ENCODE results near the gene RGS5.

Gene RGS5

DNA sequence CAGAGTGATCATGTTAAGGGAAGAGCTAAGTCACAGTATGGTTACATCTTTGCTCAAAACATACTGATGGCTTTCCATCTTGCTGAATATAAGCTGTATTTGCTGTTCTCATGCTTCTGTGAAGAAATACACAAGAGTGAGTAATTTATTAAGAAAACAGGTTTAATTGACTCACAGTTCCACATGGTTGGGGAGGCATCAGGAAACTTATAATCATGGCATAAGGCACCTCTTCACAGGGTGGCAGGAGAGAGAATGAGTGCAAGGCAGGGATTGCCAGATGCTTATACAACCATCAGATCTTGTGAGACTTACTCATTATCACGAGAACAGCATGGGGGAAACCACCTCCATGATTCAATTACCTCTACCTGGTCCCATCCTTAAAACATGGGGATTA, 24.4 kb upstream of the RGS5 start:
- no peak overlapping the region for H3K9ac ChIP-seq (ENCODE audit: low read depth in 1 of 2, low read length in 2 of 2)
- H3K9me3 ChIP-seq (ENCODE audit: control insufficient read depth in 1 of 2, low read length in 2 of 2), result no peaks in the 10 kb centered on the region
- H3K27ac ChIP-seq (ENCODE audit: low read depth, low read length), result no peak overlapping the region
- H3K36me3 ChIP-seq (ENCODE audit: control insufficient read depth in 1 of 2, insufficient read depth in 2 of 2, low read length in 2 of 2), result no peaks in the 10 kb centered on the region
- no peak overlapping the region for H3K4me3 ChIP-seq (ENCODE audit: low read depth in 1 of 2, low read length in 2 of 2)
- H3K27me3 ChIP-seq (ENCODE audit: control insufficient read depth in 1 of 2, insufficient read depth in 2 of 2, low read length in 2 of 2), result no peaks in the 10 kb centered on the region
- H3K4me1 ChIP-seq (ENCODE audit: control insufficient read depth in 1 of 2, insufficient read depth in 2 of 2, low read length in 2 of 2), result no peaks in the 10 kb centered on the region

DNA sequence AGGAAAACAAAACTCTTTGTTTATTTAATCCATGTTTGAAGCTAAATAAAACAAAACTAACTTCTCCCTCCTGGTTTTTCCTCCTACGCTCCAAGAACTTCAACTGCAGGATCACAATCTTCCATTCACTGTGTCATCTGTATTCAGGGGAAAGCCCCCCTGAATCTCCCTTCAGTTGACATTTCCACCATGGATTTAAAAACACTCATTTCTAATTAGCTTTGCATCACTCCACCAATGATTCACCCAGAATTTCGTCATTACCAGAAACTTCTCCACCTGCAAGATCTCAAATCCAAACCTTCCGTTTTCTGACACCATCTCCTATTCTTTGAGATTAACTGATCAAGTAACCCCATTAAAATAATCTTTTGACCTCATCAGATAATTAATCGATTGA, 10.9 kb upstream of the RGS5 start:
- Histone ChIP-seq H3K27me3 (ENCODE audit: control insufficient read depth in 1 of 2, insufficient read depth in 2 of 2, low read length in 2 of 2) (no peaks in the 10 kb centered on the region), H3K4me1 (ENCODE audit: control insufficient read depth in 1 of 2, insufficient read depth in 2 of 2, low read length in 2 of 2) (no peaks in the 10 kb centered on the region)

DNA sequence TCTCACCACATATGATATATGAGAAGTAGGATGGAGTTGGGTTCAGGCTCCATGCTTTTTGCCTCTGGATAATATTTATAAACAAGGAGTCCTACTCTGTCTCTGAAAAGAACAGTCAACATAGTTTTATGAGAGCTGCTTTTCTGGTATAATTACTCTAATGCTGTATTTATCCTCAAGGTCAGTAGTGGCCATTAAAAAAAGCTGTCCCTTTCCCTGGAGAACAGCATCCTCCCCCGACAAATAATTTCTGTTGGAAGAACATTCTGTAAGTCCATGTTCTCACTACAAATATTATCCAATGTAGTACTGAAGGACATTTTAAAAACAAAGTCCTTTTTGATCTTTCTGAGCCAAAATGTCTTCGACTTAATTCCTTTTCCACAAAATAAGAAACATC, 9.0 kb upstream of the RGS5 start:
- no peak overlapping the region for H3K27ac ChIP-seq (ENCODE audit: low read depth, low read length)
- no peak overlapping the region for H3K9ac ChIP-seq (ENCODE audit: low read depth in 1 of 2, low read length in 2 of 2)
- no peaks in the 10 kb centered on the region for H3K27me3 ChIP-seq (ENCODE audit: control insufficient read depth in 1 of 2, insufficient read depth in 2 of 2, low read length in 2 of 2)
- H3K36me3 ChIP-seq (ENCODE audit: control insufficient read depth in 1 of 2, insufficient read depth in 2 of 2, low read length in 2 of 2), result no peaks in the 10 kb centered on the region
- H3K4me3 ChIP-seq (ENCODE audit: low read depth in 1 of 2, low read length in 2 of 2), result no peak overlapping the region
- H3K9me3 ChIP-seq (ENCODE audit: control insufficient read depth in 1 of 2, low read length in 2 of 2), result no peaks in the 10 kb centered on the region
- H3K4me1 ChIP-seq (ENCODE audit: control insufficient read depth in 1 of 2, insufficient read depth in 2 of 2, low read length in 2 of 2), result no peaks in the 10 kb centered on the region

More for the DNA sequence above, 10.9 kb upstream of the RGS5 start:
- H3K36me3 ChIP-seq (ENCODE audit: control insufficient read depth in 1 of 2, insufficient read depth in 2 of 2, low read length in 2 of 2), result no peaks in the 10 kb centered on the region
- H3K9ac ChIP-seq (ENCODE audit: low read depth in 1 of 2, low read length in 2 of 2), result no peak overlapping the region
- H3K27ac ChIP-seq (ENCODE audit: low read depth, low read length), result no peak overlapping the region
- no peak overlapping the region for H3K4me3 ChIP-seq (ENCODE audit: low read depth in 1 of 2, low read length in 2 of 2)
- no peaks in the 10 kb centered on the region for H3K9me3 ChIP-seq (ENCODE audit: control insufficient read depth in 1 of 2, low read length in 2 of 2)

DNA sequence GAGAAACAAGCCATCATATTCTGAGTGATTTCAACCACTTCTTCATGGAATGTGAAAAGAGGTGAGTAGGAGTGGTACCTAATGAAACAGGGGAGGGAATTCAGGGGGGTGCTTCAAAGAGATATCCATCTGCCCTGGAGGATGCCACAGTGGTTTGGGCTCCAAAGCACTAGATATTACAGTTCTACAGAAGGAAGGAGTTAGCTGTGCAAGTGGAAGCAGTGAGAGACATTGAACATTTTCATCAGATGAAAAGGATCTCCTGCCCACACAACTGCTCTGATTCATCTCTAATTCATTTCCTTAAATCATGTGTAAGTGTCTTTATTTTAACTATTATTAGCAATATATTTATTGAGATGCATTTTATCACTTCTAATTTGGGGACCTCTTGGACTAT, 2.8 kb upstream of the RGS5 start:
- Histone ChIP-seq H3K4me3 (ENCODE audit: low read depth in 1 of 2, low read length in 2 of 2) (no peak overlapping the region), H3K27ac (ENCODE audit: low read depth, low read length) (no peak overlapping the region), H3K36me3 (ENCODE audit: control insufficient read depth in 1 of 2, insufficient read depth in 2 of 2, low read length in 2 of 2) (no peaks in the 10 kb centered on the region), H3K4me1 (ENCODE audit: control insufficient read depth in 1 of 2, insufficient read depth in 2 of 2, low read length in 2 of 2) (no peaks in the 10 kb centered on the region), H3K9me3 (ENCODE audit: control insufficient read depth in 1 of 2, low read length in 2 of 2) (no peaks in the 10 kb centered on the region), H3K9ac (ENCODE audit: low read depth in 1 of 2, low read length in 2 of 2) (no peak overlapping the region), H3K27me3 (ENCODE audit: control insufficient read depth in 1 of 2, insufficient read depth in 2 of 2, low read length in 2 of 2) (no peaks in the 10 kb centered on the region)

DNA sequence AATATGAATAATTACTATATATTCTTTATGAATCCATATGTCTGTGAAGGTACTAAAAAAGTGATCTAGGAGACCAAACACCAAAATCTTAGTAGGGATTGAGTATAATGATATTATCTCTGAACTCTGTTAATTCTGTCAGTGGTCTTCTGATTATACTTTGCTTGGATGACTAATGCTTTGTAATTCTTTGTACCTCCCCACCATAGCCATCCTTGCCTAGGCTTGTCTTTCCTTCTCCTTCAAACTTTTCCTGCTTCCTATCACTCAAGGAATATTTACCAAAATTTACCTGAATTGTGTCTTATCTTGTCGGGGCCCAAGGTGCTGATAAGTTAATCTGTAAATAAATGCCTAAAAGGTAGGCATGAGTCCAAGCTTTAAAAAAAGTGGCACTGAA, 845 bp upstream of the RGS5 start:
- no peaks in the 10 kb centered on the region for H3K27me3 ChIP-seq (ENCODE audit: control insufficient read depth in 1 of 2, insufficient read depth in 2 of 2, low read length in 2 of 2)
- H3K4me3 ChIP-seq (ENCODE audit: low read depth in 1 of 2, low read length in 2 of 2), result no peak overlapping the region
- no peaks in the 10 kb centered on the region for H3K9me3 ChIP-seq (ENCODE audit: control insufficient read depth in 1 of 2, low read length in 2 of 2)

DNA sequence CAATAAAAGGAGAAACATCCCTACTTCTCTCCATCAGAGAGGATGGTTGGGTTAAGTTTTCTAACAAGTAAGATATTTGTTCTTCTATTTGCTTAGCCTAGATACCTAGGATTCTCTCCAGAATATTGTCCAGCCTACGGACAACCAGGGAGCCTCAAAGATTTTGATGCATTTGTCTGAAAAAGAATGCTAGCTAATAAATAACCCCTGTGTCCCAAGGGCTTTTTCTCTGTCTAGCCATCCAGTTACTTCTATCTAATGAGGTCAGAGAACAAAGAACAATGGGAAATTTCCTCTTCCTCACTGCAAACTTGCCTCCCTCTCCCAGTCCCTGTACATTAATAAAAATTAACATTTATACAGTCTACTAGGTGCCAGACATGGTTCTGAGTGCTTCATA, 810 bp downstream of the RGS5 start:
- peak overlapping the region in 1 of 2 donors; percentile 29 for H3K4me3 ChIP-seq (ENCODE audit: low read depth in 1 of 2, low read length in 2 of 2)
- H3K9ac ChIP-seq (ENCODE audit: low read depth in 1 of 2, low read length in 2 of 2), result no peak overlapping the region
- H3K36me3 ChIP-seq (ENCODE audit: control insufficient read depth in 1 of 2, insufficient read depth in 2 of 2, low read length in 2 of 2), result no peaks in the 10 kb centered on the region
- no peaks in the 10 kb centered on the region for H3K4me1 ChIP-seq (ENCODE audit: control insufficient read depth in 1 of 2, insufficient read depth in 2 of 2, low read length in 2 of 2)
- H3K9me3 ChIP-seq (ENCODE audit: control insufficient read depth in 1 of 2, low read length in 2 of 2), result no peaks in the 10 kb centered on the region
- no peak overlapping the region for H3K27ac ChIP-seq (ENCODE audit: low read depth, low read length)
- no peaks in the 10 kb centered on the region for H3K27me3 ChIP-seq (ENCODE audit: control insufficient read depth in 1 of 2, insufficient read depth in 2 of 2, low read length in 2 of 2)

More for the DNA sequence above, 845 bp upstream of the RGS5 start:
- Histone ChIP-seq H3K36me3 (ENCODE audit: control insufficient read depth in 1 of 2, insufficient read depth in 2 of 2, low read length in 2 of 2) (no peaks in the 10 kb centered on the region), H3K9ac (ENCODE audit: low read depth in 1 of 2, low read length in 2 of 2) (no peak overlapping the region), H3K27ac (ENCODE audit: low read depth, low read length) (no peak overlapping the region), H3K4me1 (ENCODE audit: control insufficient read depth in 1 of 2, insufficient read depth in 2 of 2, low read length in 2 of 2) (no peaks in the 10 kb centered on the region)

DNA sequence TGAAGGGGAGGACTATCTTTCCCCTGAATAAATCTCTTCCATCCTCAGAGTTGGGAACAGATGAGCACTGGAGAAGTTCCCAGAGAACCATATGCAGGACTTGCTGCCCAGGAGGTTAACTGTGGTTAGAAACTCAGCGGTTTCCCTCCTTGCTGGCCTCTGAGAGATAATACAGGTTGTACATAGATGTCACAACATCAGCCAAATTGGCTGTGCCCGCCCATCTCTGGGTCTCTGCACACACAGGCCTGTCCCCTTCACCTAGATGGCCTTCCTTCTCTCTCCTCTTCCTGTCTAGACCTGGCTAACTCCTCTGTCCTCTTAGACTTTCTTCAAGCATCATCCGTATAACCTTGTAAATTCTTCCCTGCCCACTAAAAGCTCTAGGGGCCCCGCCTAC, 5.7 kb downstream of the RGS5 start:
- no peak overlapping the region for H3K9ac ChIP-seq (ENCODE audit: low read depth in 1 of 2, low read length in 2 of 2)
- H3K9me3 ChIP-seq (ENCODE audit: control insufficient read depth in 1 of 2, low read length in 2 of 2), result no peaks in the 10 kb centered on the region
- H3K27me3 ChIP-seq (ENCODE audit: control insufficient read depth in 1 of 2, insufficient read depth in 2 of 2, low read length in 2 of 2), result no peaks in the 10 kb centered on the region
- no peaks in the 10 kb centered on the region for H3K4me1 ChIP-seq (ENCODE audit: control insufficient read depth in 1 of 2, insufficient read depth in 2 of 2, low read length in 2 of 2)
- no peaks in the 10 kb centered on the region for H3K36me3 ChIP-seq (ENCODE audit: control insufficient read depth in 1 of 2, insufficient read depth in 2 of 2, low read length in 2 of 2)
- no peak overlapping the region for H3K4me3 ChIP-seq (ENCODE audit: low read depth in 1 of 2, low read length in 2 of 2)
- no peak overlapping the region for H3K27ac ChIP-seq (ENCODE audit: low read depth, low read length)

DNA sequence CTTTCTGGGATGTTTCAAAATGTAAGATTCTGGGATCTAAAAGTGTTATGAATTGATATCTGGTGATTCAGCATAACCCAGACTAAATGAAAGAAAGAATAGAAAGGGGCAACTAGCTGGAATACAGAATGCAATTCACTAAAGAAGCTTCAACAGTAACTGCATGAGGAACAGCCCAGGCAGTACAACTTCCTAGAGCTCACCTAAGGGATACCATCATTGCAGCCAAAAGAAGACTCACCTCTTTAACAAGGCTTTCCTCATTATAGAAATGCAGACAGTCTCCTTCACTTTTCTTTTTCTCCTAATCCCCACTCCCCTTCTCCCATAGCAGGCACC, 6.3 kb downstream of the RGS5 start:
- H3K27ac ChIP-seq (ENCODE audit: low read depth, low read length), result no peak overlapping the region
- H3K9me3 ChIP-seq (ENCODE audit: control insufficient read depth in 1 of 2, low read length in 2 of 2), result no peaks in the 10 kb centered on the region

DNA sequence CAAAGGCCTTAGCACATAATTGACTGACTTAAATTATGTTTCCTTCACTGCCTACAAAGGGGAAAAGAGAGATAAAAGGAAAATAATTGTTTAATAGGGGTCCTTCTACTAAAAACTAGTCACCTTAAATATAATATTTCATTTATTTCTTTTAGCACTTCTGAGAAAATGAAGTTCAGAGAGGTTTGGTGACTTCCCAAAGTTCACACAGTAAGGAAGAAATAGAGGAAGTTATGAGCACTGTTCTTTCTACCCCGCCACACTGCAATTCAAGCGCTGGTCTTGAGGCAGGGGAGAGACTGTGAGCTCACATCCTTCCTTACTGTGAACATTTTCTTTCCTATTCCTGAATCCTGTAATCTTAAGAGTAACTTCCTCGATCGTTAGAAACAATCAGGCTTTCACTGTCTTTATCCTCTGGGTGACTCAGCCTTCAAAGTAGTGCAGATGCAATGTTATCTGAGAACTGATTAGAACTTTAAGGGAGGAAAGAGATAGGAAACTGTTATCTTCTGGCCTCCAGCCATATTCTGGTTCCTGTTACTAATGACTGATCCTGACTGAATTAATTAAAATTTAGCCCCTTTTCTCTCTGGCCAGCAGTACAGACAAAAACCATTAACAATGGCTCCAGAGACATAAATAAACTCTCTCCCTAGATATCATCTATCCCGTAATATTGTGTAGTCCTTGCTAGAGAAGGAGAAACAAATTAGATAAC, 6.8 kb downstream of the RGS5 start:
- Histone ChIP-seq H3K27ac (ENCODE audit: low read depth, low read length) (no peak overlapping the region), H3K9me3 (ENCODE audit: control insufficient read depth in 1 of 2, low read length in 2 of 2) (no peaks in the 10 kb centered on the region), H3K9ac (ENCODE audit: low read depth in 1 of 2, low read length in 2 of 2) (no peak overlapping the region), H3K4me3 (ENCODE audit: low read depth in 1 of 2, low read length in 2 of 2) (no peak overlapping the region), H3K4me1 (ENCODE audit: control insufficient read depth in 1 of 2, insufficient read depth in 2 of 2, low read length in 2 of 2) (no peaks in the 10 kb centered on the region), H3K36me3 (ENCODE audit: control insufficient read depth in 1 of 2, insufficient read depth in 2 of 2, low read length in 2 of 2) (no peaks in the 10 kb centered on the region), H3K27me3 (ENCODE audit: control insufficient read depth in 1 of 2, insufficient read depth in 2 of 2, low read length in 2 of 2) (no peaks in the 10 kb centered on the region)

More for the DNA sequence above, 6.3 kb downstream of the RGS5 start:
- Histone ChIP-seq H3K27me3 (ENCODE audit: control insufficient read depth in 1 of 2, insufficient read depth in 2 of 2, low read length in 2 of 2) (no peaks in the 10 kb centered on the region), H3K4me1 (ENCODE audit: control insufficient read depth in 1 of 2, insufficient read depth in 2 of 2, low read length in 2 of 2) (no peaks in the 10 kb centered on the region), H3K4me3 (ENCODE audit: low read depth in 1 of 2, low read length in 2 of 2) (no peak overlapping the region), H3K9ac (ENCODE audit: low read depth in 1 of 2, low read length in 2 of 2) (no peak overlapping the region), H3K36me3 (ENCODE audit: control insufficient read depth in 1 of 2, insufficient read depth in 2 of 2, low read length in 2 of 2) (no peaks in the 10 kb centered on the region)

DNA sequence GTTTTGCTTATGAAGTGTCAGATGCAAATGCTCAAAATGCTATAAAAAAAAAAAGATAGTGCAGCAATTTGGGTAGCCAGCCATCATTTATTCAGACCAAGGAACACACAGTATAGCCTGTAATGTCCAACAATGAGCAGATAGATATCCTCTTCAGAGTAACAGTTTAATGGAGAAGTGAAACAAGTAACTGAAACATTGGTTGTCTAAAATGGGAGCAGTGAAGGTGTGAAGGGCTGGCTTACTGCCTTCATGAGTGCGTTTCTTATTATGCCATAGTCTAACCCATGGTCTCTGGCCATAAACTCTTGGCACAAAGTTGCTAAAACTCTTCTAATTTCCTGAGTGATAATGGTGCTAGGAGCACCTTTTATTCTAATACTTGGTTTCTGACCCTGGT, 11.4 kb downstream of the RGS5 start:
- Histone ChIP-seq H3K9me3 (ENCODE audit: control insufficient read depth in 1 of 2, low read length in 2 of 2) (no peaks in the 10 kb centered on the region), H3K4me3 (ENCODE audit: low read depth in 1 of 2, low read length in 2 of 2) (no peak overlapping the region), H3K27ac (ENCODE audit: low read depth, low read length) (no peak overlapping the region), H3K36me3 (ENCODE audit: control insufficient read depth in 1 of 2, insufficient read depth in 2 of 2, low read length in 2 of 2) (no peaks in the 10 kb centered on the region), H3K4me1 (ENCODE audit: control insufficient read depth in 1 of 2, insufficient read depth in 2 of 2, low read length in 2 of 2) (no peaks in the 10 kb centered on the region), H3K27me3 (ENCODE audit: control insufficient read depth in 1 of 2, insufficient read depth in 2 of 2, low read length in 2 of 2) (no peaks in the 10 kb centered on the region), H3K9ac (ENCODE audit: low read depth in 1 of 2, low read length in 2 of 2) (no peak overlapping the region)

DNA sequence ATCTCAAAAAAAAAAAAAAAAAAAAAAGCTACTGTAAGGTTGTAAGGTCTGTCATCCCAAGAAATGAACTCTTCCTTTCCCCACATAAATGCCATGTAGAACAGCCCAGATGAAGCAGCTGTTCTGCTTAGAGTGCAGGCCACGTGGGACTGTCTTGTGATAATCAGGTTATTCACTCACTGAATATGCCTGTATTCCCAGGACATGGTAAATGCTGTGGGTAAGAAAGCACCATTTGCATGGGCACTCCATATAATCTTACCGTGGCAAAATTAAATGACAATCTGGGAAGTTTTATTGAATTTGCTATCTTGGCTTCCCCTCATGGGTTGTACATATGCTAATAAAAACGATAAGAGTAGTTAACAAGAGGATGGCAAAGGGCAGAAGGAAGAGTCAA, 13.8 kb downstream of the RGS5 start:
- Histone ChIP-seq H3K36me3 (ENCODE audit: control insufficient read depth in 1 of 2, insufficient read depth in 2 of 2, low read length in 2 of 2) (no peaks in the 10 kb centered on the region), H3K4me3 (ENCODE audit: low read depth in 1 of 2, low read length in 2 of 2) (no peak overlapping the region), H3K4me1 (ENCODE audit: control insufficient read depth in 1 of 2, insufficient read depth in 2 of 2, low read length in 2 of 2) (no peaks in the 10 kb centered on the region), H3K9me3 (ENCODE audit: control insufficient read depth in 1 of 2, low read length in 2 of 2) (no peaks in the 10 kb centered on the region), H3K27me3 (ENCODE audit: control insufficient read depth in 1 of 2, insufficient read depth in 2 of 2, low read length in 2 of 2) (no peaks in the 10 kb centered on the region), H3K9ac (ENCODE audit: low read depth in 1 of 2, low read length in 2 of 2) (no peak overlapping the region), H3K27ac (ENCODE audit: low read depth, low read length) (no peak overlapping the region)

Data from duodenal mucosa (tissue), 2 donors.